H9 (cell line): Measurements from ENCODE around the gene GLT1D1. TPM values are rescaled to one million over a fixed set of nuclear protein-coding genes. Genes with fewer than 3 reads are reported as not detected.
A peak's percentile ranks its signal among the peaks of the same experiment; 100 is the strongest.

ENCODE experiments used
- DNase-seq: peaks from one replicate; pipeline ENCODE4 v3.0.0-alpha.2; 2017
- H2AFZ ChIP-seq: one replicate; pipeline ENCODE4 v1.6.1; 2013; ENCODE audit warnings: mild to moderate bottlenecking, low read length, control low read depth, moderate library complexity
- H2AK5ac ChIP-seq: 2 replicates; pipeline ENCODE4 v1.6.1; 2013; ENCODE audit warnings: low read length, control low read depth, mixed read lengths; ENCODE audit not compliant: insufficient read length
- H2BK120ac ChIP-seq: one replicate; pipeline ENCODE4 v1.6.1; 2013; ENCODE audit warnings: low read depth, mild to moderate bottlenecking, low read length, control low read depth, inconsistent platforms; ENCODE audit not compliant: poor library complexity, severe bottlenecking
- H2BK12ac ChIP-seq: 2 replicates; pipeline ENCODE4 v1.6.1; 2013; ENCODE audit warnings: low read length, control low read depth, mixed read lengths, low read depth; ENCODE audit not compliant: insufficient read length
- H2BK15ac ChIP-seq: 2 replicates; pipeline ENCODE4 v1.6.1; 2013; ENCODE audit warnings: low read depth, low read length, control low read depth
- H2BK20ac ChIP-seq: one replicate; pipeline ENCODE4 v1.6.1; 2013; ENCODE audit warnings: low read depth, mild to moderate bottlenecking, low read length, control low read depth, inconsistent platforms; ENCODE audit not compliant: poor library complexity, severe bottlenecking
- H2BK5ac ChIP-seq: 2 replicates; pipeline ENCODE4 v1.6.1; 2013; ENCODE audit warnings: low read length, control low read depth, mixed read lengths; ENCODE audit not compliant: insufficient read length
- H3K14ac ChIP-seq: 2 replicates; pipeline ENCODE4 v1.6.1; 2013; ENCODE audit warnings: low read length, control low read depth; ENCODE audit not compliant: insufficient read depth
- H3K18ac ChIP-seq: 2 replicates; pipeline ENCODE4 v1.6.1; 2013; ENCODE audit warnings: low read depth, mild to moderate bottlenecking, mixed read lengths, low read length, control low read depth; ENCODE audit not compliant: insufficient read length
- H3K23ac ChIP-seq: 2 replicates; pipeline ENCODE4 v1.6.1; 2013; ENCODE audit warnings: low read length, control low read depth, mixed read lengths, low read depth; ENCODE audit not compliant: insufficient read length
- H3K23me2 ChIP-seq: 2 replicates; pipeline ENCODE4 v1.6.1; 2013; ENCODE audit warnings: low read depth, mild to moderate bottlenecking, mixed read lengths, low read length, control low read depth; ENCODE audit not compliant: insufficient read length, poor library complexity, severe bottlenecking
- H3K27ac ChIP-seq: 2 replicates; pipeline ENCODE4 v1.5.1; 2013; ENCODE audit warnings: low read length, control low read depth, mixed read lengths, low read depth; ENCODE audit not compliant: insufficient read length
- H3K27me3 ChIP-seq: 2 replicates; pipeline ENCODE4 v1.6.1; 2013; ENCODE audit warnings: low read length, control low read depth, inconsistent platforms; ENCODE audit not compliant: insufficient read depth
- H3K4ac ChIP-seq: 2 replicates; pipeline ENCODE4 v1.6.1; 2013; ENCODE audit warnings: low read depth, mild to moderate bottlenecking, control low read depth, inconsistent platforms, low read length, moderate library complexity
- H3K4me1 ChIP-seq: 2 replicates; pipeline ENCODE4 v1.6.1; 2013; ENCODE audit warnings: low read length, control low read depth, inconsistent platforms; ENCODE audit not compliant: insufficient read depth
- H3K4me2 ChIP-seq: 2 replicates; pipeline ENCODE4 v1.6.1; 2013; ENCODE audit warnings: low read length, control low read depth, mixed read lengths; ENCODE audit not compliant: insufficient read length, insufficient read depth
- H3K56ac ChIP-seq: 2 replicates; pipeline ENCODE4 v1.6.1; 2013; ENCODE audit warnings: low read depth, mild to moderate bottlenecking, mixed read lengths, low read length, control low read depth; ENCODE audit not compliant: insufficient read length
- H3K79me1 ChIP-seq: 2 replicates; pipeline ENCODE4 v1.6.1; 2013; ENCODE audit warnings: low read depth, mild to moderate bottlenecking, moderate library complexity, low read length, control low read depth, inconsistent platforms; ENCODE audit not compliant: insufficient read depth, poor library complexity, severe bottlenecking
- H3K79me2 ChIP-seq: 2 replicates; pipeline ENCODE4 v1.6.1; 2013; ENCODE audit warnings: low read length, control low read depth, inconsistent platforms; ENCODE audit not compliant: insufficient read depth
- H3K9ac ChIP-seq: 2 replicates; pipeline ENCODE4 v1.6.1; 2013; ENCODE audit warnings: low read length, control low read depth, mixed read lengths; ENCODE audit not compliant: insufficient read length; ENCODE audit errors: extremely low read depth
- H3K9me3 ChIP-seq: one replicate; pipeline ENCODE4 v1.6.1; 2013; ENCODE audit warnings: low read depth, low read length, inconsistent platforms; ENCODE audit not compliant: control insufficient read depth
- H3T11ph ChIP-seq: one replicate; pipeline ENCODE4 v1.6.1; 2013; ENCODE audit warnings: mild to moderate bottlenecking, low read length, control low read depth, inconsistent platforms
- H4K20me1 ChIP-seq: one replicate; pipeline ENCODE4 v1.6.1; 2013; ENCODE audit not compliant: control insufficient read depth, insufficient read length, insufficient read depth
- H4K5ac ChIP-seq: 2 replicates; pipeline ENCODE4 v1.6.1; 2013; ENCODE audit warnings: low read depth, mild to moderate bottlenecking, mixed read lengths, low read length, control low read depth; ENCODE audit not compliant: insufficient read length
- H4K8ac ChIP-seq: replicated peaks from 2 replicates; pipeline ENCODE4 v1.6.1; 2013; ENCODE audit warnings: low read length, control low read depth, mixed read lengths, low read depth; ENCODE audit not compliant: insufficient read length
- H4K91ac ChIP-seq: 2 replicates; pipeline ENCODE4 v1.6.1; 2013; ENCODE audit warnings: low read depth, mild to moderate bottlenecking, moderate library complexity, mixed read lengths, low read length, control low read depth; ENCODE audit not compliant: insufficient read length
- H3K27ac Mint-ChIP-seq, 3 experiments: 2 replicates in 2 of 3; 3 replicates in 1 of 3; pipeline ENCODE4 v1.8.0; 2020 to 2021; ENCODE audit warnings: mixed read lengths in 3 of 3, mild to moderate bottlenecking in 1 of 3, moderate library complexity in 1 of 3
- H3K27me3 Mint-ChIP-seq: 2 replicates; pipeline ENCODE4 v1.8.0; 2021; ENCODE audit warnings: low read depth, mild to moderate bottlenecking, moderate library complexity, mixed read lengths
- H3K36me3 Mint-ChIP-seq, 3 experiments: 2 replicates in 2 of 3; 3 replicates in 1 of 3; pipeline ENCODE4 v1.8.0; 2020 to 2021; ENCODE audit warnings: low read depth in 3 of 3, mixed read lengths in 3 of 3; ENCODE audit not compliant: insufficient read depth in 1 of 3
- H3K4me1 Mint-ChIP-seq, 2 experiments: 2 replicates each; pipeline ENCODE4 v1.8.0; 2020; ENCODE audit warnings: mixed read lengths in 2 of 2
- H3K4me3 Mint-ChIP-seq, 2 experiments: 2 replicates in 1 of 2; 3 replicates in 1 of 2; pipeline ENCODE4 v1.8.0; 2020 to 2021; ENCODE audit warnings: mild to moderate bottlenecking in 2 of 2, mixed read lengths in 2 of 2, moderate library complexity in 1 of 2
- H3K9me3 Mint-ChIP-seq, 2 experiments: 2 replicates in 1 of 2; 3 replicates in 1 of 2; pipeline ENCODE4 v1.8.0; 2020; ENCODE audit warnings: mild to moderate bottlenecking in 2 of 2, mixed read lengths in 2 of 2, moderate library complexity in 1 of 2
- WGBS: extraction: QIAGEN DNeasy Blood & Tissue Kit; methylation state at CpG from one replicate; pipeline ENCODE4 v1.1.7; 2013; ENCODE audit warnings: missing lambda C conversion rate, low lambda C conversion rate, mixed read lengths; ENCODE audit not compliant: insufficient read length; ENCODE audit errors: extremely low coverage; 5-methylcytosine and 5-hydroxymethylcytosine counted together
- total RNA-seq: library from RNA; stranded (reverse); gene quantifications from 2 replicates; pipeline ENCODE4 v1.2.1, GENCODE V29; 2021
- TF ChIP-seq, protein P1 (sequence below): fragments of 200-600 bp; sonication (generic); conservative IDR thresholded peaks from 3 replicates; pipeline ENCODE4 v1.8.0; 2021; ENCODE audit warnings: antibody characterized with exemption, mild to moderate bottlenecking

The GLT1D1 gene
- total RNA-seq, 1 experiment from 2014 or later: 7.0 TPM

DNA sequence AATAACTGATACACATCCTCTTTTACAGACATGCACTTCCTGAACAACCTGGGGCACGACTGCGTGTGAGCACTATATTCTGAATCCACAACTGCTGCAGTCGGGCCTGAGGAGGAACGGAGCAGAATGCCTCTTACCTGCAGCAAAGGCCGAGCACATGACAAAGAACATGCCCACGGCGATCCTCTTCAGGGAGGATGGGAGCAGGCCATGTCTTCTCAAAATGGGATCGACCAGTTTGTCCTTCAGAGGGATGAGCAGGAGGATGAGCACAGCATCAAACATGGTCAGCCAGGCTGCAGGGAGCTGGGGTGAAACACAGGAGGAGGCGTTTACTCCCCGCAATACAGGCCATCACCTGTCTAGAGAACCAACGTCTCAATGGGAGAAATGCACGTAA is 44.6 kb upstream of the GLT1D1 start:
- Histone ChIP-seq H4K8ac (no peak overlapping the region), H4K5ac (no peak overlapping the region), H3K4ac (no peak overlapping the region), H2BK5ac (no peak overlapping the region), H3K14ac (no peak overlapping the region), H2BK120ac (no peak overlapping the region), H2BK15ac (no peak overlapping the region), H3K4me2 (no peak overlapping the region), H4K91ac (no peak overlapping the region), H3K23me2 (no peaks in the 10 kb centered on the region), H3K79me2 (peaks cover 6% of the 10 kb centered on the region; the same call in 1 of the 2 replicates), H3K79me1 (peaks cover 17% of the 10 kb centered on the region), H3K9me3 (no peaks in the 10 kb centered on the region), H2BK12ac (no peak overlapping the region), H3K4me1 (no peaks in the 10 kb centered on the region), H4K20me1 (no peaks in the 10 kb centered on the region), H3K27me3 (no peaks in the 10 kb centered on the region), H3K23ac (no peak overlapping the region), H2AFZ (no peak overlapping the region), H3K27ac (no peak overlapping the region), H3K9ac (no peak overlapping the region), H3K56ac (no peak overlapping the region), H3K18ac (no peak overlapping the region), H2BK20ac (no peak overlapping the region), H2AK5ac (no peak overlapping the region), H3T11ph (no peak overlapping the region)
- TF ChIP-seq, protein P1, sequence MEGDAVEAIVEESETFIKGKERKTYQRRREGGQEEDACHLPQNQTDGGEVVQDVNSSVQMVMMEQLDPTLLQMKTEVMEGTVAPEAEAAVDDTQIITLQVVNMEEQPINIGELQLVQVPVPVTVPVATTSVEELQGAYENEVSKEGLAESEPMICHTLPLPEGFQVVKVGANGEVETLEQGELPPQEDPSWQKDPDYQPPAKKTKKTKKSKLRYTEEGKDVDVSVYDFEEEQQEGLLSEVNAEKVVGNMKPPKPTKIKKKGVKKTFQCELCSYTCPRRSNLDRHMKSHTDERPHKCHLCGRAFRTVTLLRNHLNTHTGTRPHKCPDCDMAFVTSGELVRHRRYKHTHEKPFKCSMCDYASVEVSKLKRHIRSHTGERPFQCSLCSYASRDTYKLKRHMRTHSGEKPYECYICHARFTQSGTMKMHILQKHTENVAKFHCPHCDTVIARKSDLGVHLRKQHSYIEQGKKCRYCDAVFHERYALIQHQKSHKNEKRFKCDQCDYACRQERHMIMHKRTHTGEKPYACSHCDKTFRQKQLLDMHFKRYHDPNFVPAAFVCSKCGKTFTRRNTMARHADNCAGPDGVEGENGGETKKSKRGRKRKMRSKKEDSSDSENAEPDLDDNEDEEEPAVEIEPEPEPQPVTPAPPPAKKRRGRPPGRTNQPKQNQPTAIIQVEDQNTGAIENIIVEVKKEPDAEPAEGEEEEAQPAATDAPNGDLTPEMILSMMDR: no peak
- peaks cover 26 to 63% (median 61%) of the 10 kb centered on the region in 3 experiments; a peak in 6 of 7 replicates for H3K36me3 Mint-ChIP-seq
- no CpG with 5 or more reads among the region's 12 CpGs for WGBS
- peaks cover 15 to 19% of the 10 kb centered on the region in 2 experiments for H3K4me1 Mint-ChIP-seq
- H3K27ac Mint-ChIP-seq: peak overlapping the region in 1 of 3 experiments; percentile 70; a peak in 1 of 7 replicates
- no peaks in the 10 kb centered on the region for H3K27me3 Mint-ChIP-seq
- H3K4me3 Mint-ChIP-seq: no peak overlapping the region
- H3K9me3 Mint-ChIP-seq: no peaks in the 10 kb centered on the region
- no peak for DNase-seq
